HCT116 (cell line): Measurements from ENCODE around the gene MIF.
"Not testable (repeated sequence)": the region's sequence is repeated elsewhere in the genome, so short reads cannot be mapped to it uniquely, and the experiment has no call there.

Source experiments
- ELF1 ChIP-seq: IDR thresholded peaks from 2 replicates; pipeline ENCODE4 v1.6.1; 2012; ENCODE audit warnings: low read depth, borderline replicate concordance
- EZH2 ChIP-seq: fragments of 200-600 bp; sonication (generic); IDR thresholded peaks from 2 replicates; pipeline ENCODE4 v1.6.1; 2017; ENCODE audit warnings: antibody characterized with exemption, mixed run types
- POLR2A ChIP-seq: IDR thresholded peaks from 2 replicates; pipeline ENCODE4 v1.7.0; 2011; ENCODE audit warnings: borderline replicate concordance; ENCODE audit not compliant: insufficient read depth, insufficient read length; ENCODE audit errors: extremely low read depth

- TF ChIP-seq POLR2A, EZH2, ELF1: not testable (repeated sequence)
These were observed 6.0 kb downstream of the MIF start for GRCh38 chr22:23900227-23900626.
